Panc1 (cell line): ENCODE data around the gene RAPGEF1. TPM values are rescaled to one million over a fixed set of nuclear protein-coding genes. Genes with fewer than 3 reads are reported as not detected.

Experiments used
- ATAC-seq: fragments of 200-7000 bp; cut with Tn5 transposase; 2 replicates; pipeline ENCODE4 v1.9.1; 2020; ENCODE audit warnings: mild to moderate bottlenecking, moderate library complexity
- BruUV-seq: library from RNA; stranded (reverse); fragments of 400-500 nt; replicated peaks from 2 replicates; lab custom pipeline; 2021; lab: Mats Ljungman, UMichigan
- CTCF ChIA-PET: fragments of 300-600 bp; sonication (Branson Sonifier 250); formaldehyde crosslinking; loops from one replicate; lab custom pipeline; 2022; ENCODE audit warnings: antibody characterized with exemption; lab: Charles Lee
- POLR2A ChIA-PET: fragments of 300-600 bp; sonication (Branson Sonifier 250); formaldehyde crosslinking; loops from one replicate; lab custom pipeline; 2022; ENCODE audit warnings: antibody characterized with exemption; lab: Charles Lee
- DNase-seq: peaks from one replicate; pipeline ENCODE4 v3.0.0-alpha.2; 2010; ENCODE audit warnings: low read depth, low spot score
- H3K27ac ChIP-seq: 2 replicates; pipeline ENCODE4 v1.5.1; 2011; ENCODE audit warnings: mild to moderate bottlenecking, low read length, inconsistent platforms
- H3K27me3 ChIP-seq: fragments of 200-500 bp; sonication (Bioruptor generic); 2 replicates; pipeline ENCODE4 v1.6.0; 2014; ENCODE audit warnings: low read length, inconsistent platforms; ENCODE audit not compliant: control insufficient read depth, insufficient read depth
- H3K36me3 ChIP-seq: fragments of 200-500 bp; sonication (Bioruptor generic); 2 replicates; pipeline ENCODE4 v1.5.1; 2014; ENCODE audit warnings: inconsistent platforms, mild to moderate bottlenecking, low read length, moderate library complexity; ENCODE audit not compliant: control insufficient read depth, insufficient read depth
- H3K4me1 ChIP-seq: 2 replicates; pipeline ENCODE4 v1.5.1; 2011; ENCODE audit warnings: inconsistent platforms, mild to moderate bottlenecking, low read length, moderate library complexity; ENCODE audit not compliant: control insufficient read depth, insufficient read depth
- H3K4me3 ChIP-seq, 2 experiments: 2 replicates each; pipeline ENCODE4 v1.5.1; 2011 to 2012; ENCODE audit warnings: low read depth in 2 of 2, low read length in 2 of 2, mild to moderate bottlenecking in 2 of 2, inconsistent platforms in 1 of 2, moderate library complexity in 1 of 2
- H3K9me3 ChIP-seq: fragments of 200-500 bp; sonication (Bioruptor generic); 2 replicates; pipeline ENCODE4 v1.5.1; 2014; ENCODE audit warnings: low read depth, mild to moderate bottlenecking, inconsistent platforms, low read length, moderate library complexity; ENCODE audit not compliant: control insufficient read depth, insufficient read depth
- POLR2AphosphoS5 ChIP-seq: IDR thresholded peaks from 2 replicates; pipeline ENCODE4 v1.6.1; 2012; ENCODE audit warnings: mild to moderate bottlenecking, low read depth, low read length, moderate library complexity
- REST ChIP-seq, 2 experiments: IDR thresholded peaks; 2 replicates each; pipeline ENCODE4 v1.6.1; 2011 to 2012; ENCODE audit warnings: low read depth in 2 of 2, control low read depth in 1 of 2, low read length in 1 of 2, mild to moderate bottlenecking in 1 of 2, moderate library complexity in 1 of 2; ENCODE audit not compliant: insufficient read depth in 1 of 2
- SIN3A ChIP-seq: IDR thresholded peaks from 2 replicates; pipeline ENCODE4 v1.6.1; 2012; ENCODE audit warnings: low read depth, mild to moderate bottlenecking, low read length, moderate library complexity, borderline replicate concordance; ENCODE audit not compliant: insufficient read depth
- TCF7L2 ChIP-seq: IDR thresholded peaks from 2 replicates; pipeline ENCODE4 v1.6.1; 2011; ENCODE audit warnings: mild to moderate bottlenecking, low read depth, low read length, inconsistent platforms
- in situ Hi-C: cut with HindIII; loops from 2 replicates; pipeline ENCODE4 v1.10.0; 2016; ENCODE audit warnings: low sequenced_read_pairs, low pct_unique_long_range_greater_than_20kb
- intact Hi-C: fragments of 100-400 bp; cut with micrococcal nuclease; formaldehyde crosslinking; loops from one replicate; pipeline ENCODE4 v1.10.0; 2022; ENCODE audit not compliant: unreplicated experiment
- total RNA-seq: library from RNA; stranded (reverse); gene quantifications from one replicate; pipeline ENCODE4 v1.2.1, GENCODE V29; 2021; ENCODE audit not compliant: unreplicated experiment
- TF ChIP-seq, protein P1 (sequence below): fragments of 450-650 bp; IDR thresholded peaks from 2 replicates; pipeline ENCODE4 v1.5.1; 2017; ENCODE audit warnings: mild to moderate bottlenecking

RAPGEF1 gene
- total RNA-seq, 1 experiment from 2014 or later: 86.8 TPM

GRCh38 chr9:131629226-131629500, 110.7 kb downstream of the RAPGEF1 start:
- in situ Hi-C loops (no loop called here), intact Hi-C loops (no loop called here)
- H3K4me3 ChIP-seq: no peak overlapping the region
- ATAC-seq (no peak), DNase-seq (no peak)
- H3K36me3 ChIP-seq: peaks cover 4% of the 10 kb centered on the region; the same call in 1 of the 2 replicates
- POLR2A ChIA-PET: no interaction called here
- H3K27ac ChIP-seq: no peak overlapping the region
- CTCF ChIA-PET: no interaction called here
- no peaks in the 10 kb centered on the region for H3K27me3 ChIP-seq
- BruUV-seq: no TSS peak
- H3K4me1 ChIP-seq: no peaks in the 10 kb centered on the region
- TF ChIP-seq TCF7L2 (no peak), SIN3A (no peak), REST (IDR thresholded peaks at IDR 0.05; ENCODE audit: insufficient read depth in 1 of 2, low read depth in 2 of 2, low read length in 1 of 2) (no peak), POLR2AphosphoS5 (no peak)
- TF ChIP-seq, protein P1, sequence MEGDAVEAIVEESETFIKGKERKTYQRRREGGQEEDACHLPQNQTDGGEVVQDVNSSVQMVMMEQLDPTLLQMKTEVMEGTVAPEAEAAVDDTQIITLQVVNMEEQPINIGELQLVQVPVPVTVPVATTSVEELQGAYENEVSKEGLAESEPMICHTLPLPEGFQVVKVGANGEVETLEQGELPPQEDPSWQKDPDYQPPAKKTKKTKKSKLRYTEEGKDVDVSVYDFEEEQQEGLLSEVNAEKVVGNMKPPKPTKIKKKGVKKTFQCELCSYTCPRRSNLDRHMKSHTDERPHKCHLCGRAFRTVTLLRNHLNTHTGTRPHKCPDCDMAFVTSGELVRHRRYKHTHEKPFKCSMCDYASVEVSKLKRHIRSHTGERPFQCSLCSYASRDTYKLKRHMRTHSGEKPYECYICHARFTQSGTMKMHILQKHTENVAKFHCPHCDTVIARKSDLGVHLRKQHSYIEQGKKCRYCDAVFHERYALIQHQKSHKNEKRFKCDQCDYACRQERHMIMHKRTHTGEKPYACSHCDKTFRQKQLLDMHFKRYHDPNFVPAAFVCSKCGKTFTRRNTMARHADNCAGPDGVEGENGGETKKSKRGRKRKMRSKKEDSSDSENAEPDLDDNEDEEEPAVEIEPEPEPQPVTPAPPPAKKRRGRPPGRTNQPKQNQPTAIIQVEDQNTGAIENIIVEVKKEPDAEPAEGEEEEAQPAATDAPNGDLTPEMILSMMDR: no peak
- no peaks in the 10 kb centered on the region for H3K9me3 ChIP-seq

DNA sequence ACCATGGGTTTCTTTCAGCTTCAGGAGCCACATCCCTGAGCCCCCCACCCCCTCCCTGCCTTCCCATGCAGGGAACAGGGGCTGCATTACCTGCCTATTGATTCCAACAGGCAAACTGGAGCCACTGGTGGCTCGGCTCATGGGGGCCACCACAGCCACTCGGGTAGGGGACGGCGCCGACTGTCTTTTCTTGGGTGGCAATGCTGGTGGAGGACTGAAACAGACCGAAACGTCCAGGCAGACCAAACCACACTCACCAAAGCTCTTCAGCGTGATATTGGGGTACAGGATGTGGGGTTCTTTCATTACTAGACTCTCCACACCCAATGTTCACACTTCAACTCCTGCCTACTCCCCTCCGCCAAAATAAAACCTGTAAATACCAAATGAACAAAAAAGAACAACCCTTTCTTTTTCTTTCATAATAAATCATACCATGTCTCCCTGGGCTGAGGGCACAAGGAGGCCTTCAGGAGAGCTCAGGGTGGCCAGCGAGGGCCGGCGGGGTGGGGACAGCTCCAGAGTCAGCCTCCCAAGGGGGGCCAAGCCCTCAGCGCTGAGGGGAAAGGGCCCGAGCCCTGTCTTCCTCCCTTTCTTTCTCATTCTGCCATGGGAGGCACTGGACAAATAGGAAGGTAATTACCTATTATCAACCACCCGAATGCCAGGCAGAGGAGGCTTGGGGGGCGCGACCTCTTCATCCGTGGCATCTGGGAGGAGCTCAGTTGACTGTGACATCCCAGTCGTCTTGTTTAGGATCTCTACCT, 111.2 kb downstream of the RAPGEF1 start:
- Histone ChIP-seq H3K27ac (no peak overlapping the region), H3K9me3 (no peaks in the 10 kb centered on the region), H3K27me3 (no peaks in the 10 kb centered on the region), H3K36me3 (peaks cover 4% of the 10 kb centered on the region; the same call in 1 of the 2 replicates), H3K4me3 (no peak overlapping the region), H3K4me1 (no peaks in the 10 kb centered on the region)
- no TSS peak for BruUV-seq
- POLR2A ChIA-PET: no interaction called here
- ATAC-seq (no peak), DNase-seq (no peak)
- intact Hi-C loops: no loop called here
- in situ Hi-C loops: no loop called here
- CTCF ChIA-PET: no interaction called here
- TF ChIP-seq SIN3A: no peak
- TF ChIP-seq REST (IDR thresholded peaks at IDR 0.05; ENCODE audit: insufficient read depth in 1 of 2, low read depth in 2 of 2, low read length in 1 of 2): no peak
- TF ChIP-seq POLR2AphosphoS5: no peak
- TF ChIP-seq, protein P1: no peak
- TF ChIP-seq TCF7L2: no peak
